NCI-H2029 treated with DMSO at 0.1 percent for 48 hours (cell line): Measurements from ENCODE around the gene TSSK3.

Experiments used
- DNase-seq: peaks from one replicate; lab custom pipeline; 2025; lab: John Stamatoyannopoulos, UW

Gene TSSK3

GRCh38 chr1:32362474-32363313 is at the start of gene TSSK3, which contains the start of gene FAM229A:
TSS of gene TSSK3 (plus strand) at chr1:32362539. CDS start at chr1:32362702, 163 bp downstream.
TSS of gene FAM229A (minus strand) at chr1:32362485. CDS start at chr1:32362091, 394 bp downstream.
- no peak for DNase-seq

- no peak for DNase-seq
Measured at GRCh38 chr1:32316903-32317277, 45.4 kb upstream of the TSSK3 start.

GRCh38 chr1:32318127-32318869 is 44.0 kb upstream of the TSSK3 start:
- DNase-seq = no peak

- DNase-seq = no peak
Measured at GRCh38 chr1:32321712-32322291, 40.5 kb upstream of the TSSK3 start.

- no peak for DNase-seq
Measured at GRCh38 chr1:32327204-32327603, 35.1 kb upstream of the TSSK3 start.

- no peak for DNase-seq
Measured at GRCh38 chr1:32329931-32330466, 32.3 kb upstream of the TSSK3 start.

- DNase-seq = no peak
Measured at GRCh38 chr1:32330558-32331151, 31.7 kb upstream of the TSSK3 start.

- DNase-seq = no peak
Measured at GRCh38 chr1:32331549-32331948, 30.8 kb upstream of the TSSK3 start.

- DNase-seq = no peak
Measured at GRCh38 chr1:32332290-32333079, 29.9 kb upstream of the TSSK3 start.

GRCh38 chr1:32333251-32333963 is 28.9 kb upstream of the TSSK3 start:
- no peak for DNase-seq

- DNase-seq = no peak
Measured at GRCh38 chr1:32334274-32334861, 28.0 kb upstream of the TSSK3 start.

GRCh38 chr1:32334864-32335534 is 27.3 kb upstream of the TSSK3 start:
- DNase-seq = no peak

- DNase-seq = no peak
Measured at GRCh38 chr1:32335535-32335789, 26.9 kb upstream of the TSSK3 start.

- DNase-seq = no peak
Measured at GRCh38 chr1:32335790-32336590, 26.3 kb upstream of the TSSK3 start, which contains the start of gene MARCKSL1. TSS of gene MARCKSL1 (minus strand) at chr1:32336233. CDS start at chr1:32336033, 200 bp downstream.

- DNase-seq = no peak
Measured at GRCh38 chr1:32336591-32336932, 25.8 kb upstream of the TSSK3 start.

GRCh38 chr1:32336963-32337675 is 25.2 kb upstream of the TSSK3 start:
- no peak for DNase-seq

- no peak for DNase-seq
Measured at GRCh38 chr1:32337855-32338636, 24.3 kb upstream of the TSSK3 start.
